ENCODE results near the gene RHOB.

RHOB gene

GRCh38 chr2:20496942-20497341 is 50.1 kb downstream of the RHOB start:
- no peak overlapping the region for H3K4me3 ChIP-seq (ENCODE audit: low read depth, low read length)
- TF ChIP-seq CTCF (IDR thresholded peaks at IDR 0.05; ENCODE audit: low read depth, low read length, missing control alignments) = no peak
- in situ Hi-C loops (cut with HindIII; ENCODE audit: low sequenced_read_pairs) = no loop called here
- DNase-seq (ENCODE audit: low read depth) = no peak
